DND-41 (cell line): ENCODE results near the gene SLC27A2.

ENCODE experiments used
- ATAC-seq: fragments of 200-7000 bp; cut with Tn5 transposase; 3 replicates; pipeline ENCODE4 v1.9.1; 2021; ENCODE audit warnings: low read depth; ENCODE audit not compliant: insufficient read depth
- DNase-seq: peaks from one replicate; pipeline ENCODE4 v3.0.0-alpha.2; 2020
- H2AFZ ChIP-seq: 2 replicates; pipeline ENCODE4 v1.6.0; 2012; ENCODE audit warnings: low read depth, low read length
- H3K27ac ChIP-seq: 2 replicates; pipeline ENCODE4 v1.5.1; 2012; ENCODE audit warnings: low read length, inconsistent platforms
- H3K27me3 ChIP-seq: fragments of 200-600 bp; sonication (generic); 2 replicates; pipeline ENCODE4 v1.6.0; 2012; ENCODE audit warnings: low read length, mild to moderate bottlenecking, inconsistent platforms; ENCODE audit not compliant: insufficient read depth, poor library complexity
- H3K36me3 ChIP-seq: 2 replicates; pipeline ENCODE4 v1.5.1; 2012; ENCODE audit warnings: low read length, inconsistent platforms; ENCODE audit not compliant: insufficient read depth
- H3K4me1 ChIP-seq: 2 replicates; pipeline ENCODE4 v1.5.1; 2012; ENCODE audit warnings: mild to moderate bottlenecking, low read length; ENCODE audit not compliant: insufficient read depth
- H3K4me2 ChIP-seq: 2 replicates; pipeline ENCODE4 v1.6.0; 2012; ENCODE audit warnings: mild to moderate bottlenecking, moderate library complexity, low read length, inconsistent platforms; ENCODE audit not compliant: insufficient read depth
- H3K4me3 ChIP-seq, 2 experiments: fragments of 200-600 bp in 1 of 2; shearing (Covaris generic) in 1 of 2; 2 replicates each; pipeline ENCODE4 v1.5.1; 2012 to 2016; ENCODE audit warnings: inconsistent platforms in 2 of 2, low read length in 2 of 2, mild to moderate bottlenecking in 2 of 2, low read depth in 1 of 2, moderate library complexity in 1 of 2
- H3K79me2 ChIP-seq: 2 replicates; pipeline ENCODE4 v1.6.0; 2012; ENCODE audit warnings: low read length, inconsistent platforms; ENCODE audit not compliant: insufficient read depth
- H3K9ac ChIP-seq: 2 replicates; pipeline ENCODE4 v1.6.0; 2012; ENCODE audit warnings: low read depth, mild to moderate bottlenecking, inconsistent platforms, low read length, moderate library complexity
- H3K9me3 ChIP-seq: 2 replicates; pipeline ENCODE4 v1.5.1; 2012; ENCODE audit warnings: low read length, moderate library complexity, mild to moderate bottlenecking, inconsistent platforms; ENCODE audit not compliant: insufficient read depth, severe bottlenecking
- H4K20me1 ChIP-seq: 2 replicates; pipeline ENCODE4 v1.6.0; 2012; ENCODE audit warnings: low read length; ENCODE audit not compliant: insufficient read depth
- EZH2 ChIP-seq: IDR thresholded peaks from 3 replicates; pipeline ENCODE4 v1.6.1; 2012; ENCODE audit warnings: borderline replicate concordance, low read depth, mild to moderate bottlenecking, moderate library complexity, low read length, inconsistent platforms; ENCODE audit not compliant: severe bottlenecking
- TF ChIP-seq, protein P1 (sequence below): IDR thresholded peaks from 2 replicates; pipeline ENCODE4 v1.5.1; 2012; ENCODE audit warnings: borderline replicate concordance, low read length, moderate library complexity, mild to moderate bottlenecking; ENCODE audit not compliant: poor library complexity, severe bottlenecking; ENCODE audit errors: extremely low read depth

Gene SLC27A2

DNA sequence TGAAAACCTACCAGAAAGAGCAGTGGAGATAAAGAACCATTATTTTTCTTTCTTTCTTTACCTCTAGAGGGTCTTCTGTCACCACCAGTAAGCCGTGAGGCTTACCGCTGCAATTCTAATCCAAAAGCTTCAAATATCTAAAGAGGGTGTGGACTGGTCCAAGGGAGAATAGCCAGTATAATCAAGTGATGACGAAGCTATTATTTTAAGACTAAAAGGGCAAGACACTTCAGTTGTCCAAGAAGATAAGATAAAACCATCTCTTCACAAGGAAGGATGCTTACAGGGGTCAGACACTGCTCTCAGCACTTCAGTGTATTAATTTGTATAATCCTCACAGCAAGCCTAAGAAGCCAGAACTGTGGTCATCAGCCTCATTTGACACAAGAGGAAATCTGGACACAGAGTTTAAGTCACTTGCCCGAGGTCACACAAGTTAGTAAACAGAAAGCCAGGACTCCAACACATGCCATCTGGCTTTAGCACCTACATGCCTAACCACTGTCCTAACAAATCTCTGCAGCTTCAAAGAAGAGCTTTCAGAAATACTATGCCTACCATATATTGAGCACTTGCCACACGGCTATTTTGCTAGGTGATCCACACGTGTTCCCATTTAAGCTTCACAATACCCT, 68.9 kb downstream of the SLC27A2 start:
- ATAC-seq = no peak
- Histone ChIP-seq H3K4me2 (no peak overlapping the region), H3K27me3 (no peaks in the 10 kb centered on the region), H4K20me1 (no peaks in the 10 kb centered on the region), H3K9me3 (no peaks in the 10 kb centered on the region), H3K79me2 (no peaks in the 10 kb centered on the region), H3K4me1 (peaks cover 16% of the 10 kb centered on the region), H3K36me3 (no peaks in the 10 kb centered on the region), H3K9ac (no peak overlapping the region), H2AFZ (no peak overlapping the region), H3K4me3 (no peak overlapping the region), H3K27ac (no peak overlapping the region)
- DNase-seq = no peak
- TF ChIP-seq EZH2 = no peak
- TF ChIP-seq, protein P1, sequence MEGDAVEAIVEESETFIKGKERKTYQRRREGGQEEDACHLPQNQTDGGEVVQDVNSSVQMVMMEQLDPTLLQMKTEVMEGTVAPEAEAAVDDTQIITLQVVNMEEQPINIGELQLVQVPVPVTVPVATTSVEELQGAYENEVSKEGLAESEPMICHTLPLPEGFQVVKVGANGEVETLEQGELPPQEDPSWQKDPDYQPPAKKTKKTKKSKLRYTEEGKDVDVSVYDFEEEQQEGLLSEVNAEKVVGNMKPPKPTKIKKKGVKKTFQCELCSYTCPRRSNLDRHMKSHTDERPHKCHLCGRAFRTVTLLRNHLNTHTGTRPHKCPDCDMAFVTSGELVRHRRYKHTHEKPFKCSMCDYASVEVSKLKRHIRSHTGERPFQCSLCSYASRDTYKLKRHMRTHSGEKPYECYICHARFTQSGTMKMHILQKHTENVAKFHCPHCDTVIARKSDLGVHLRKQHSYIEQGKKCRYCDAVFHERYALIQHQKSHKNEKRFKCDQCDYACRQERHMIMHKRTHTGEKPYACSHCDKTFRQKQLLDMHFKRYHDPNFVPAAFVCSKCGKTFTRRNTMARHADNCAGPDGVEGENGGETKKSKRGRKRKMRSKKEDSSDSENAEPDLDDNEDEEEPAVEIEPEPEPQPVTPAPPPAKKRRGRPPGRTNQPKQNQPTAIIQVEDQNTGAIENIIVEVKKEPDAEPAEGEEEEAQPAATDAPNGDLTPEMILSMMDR = no peak

DNA sequence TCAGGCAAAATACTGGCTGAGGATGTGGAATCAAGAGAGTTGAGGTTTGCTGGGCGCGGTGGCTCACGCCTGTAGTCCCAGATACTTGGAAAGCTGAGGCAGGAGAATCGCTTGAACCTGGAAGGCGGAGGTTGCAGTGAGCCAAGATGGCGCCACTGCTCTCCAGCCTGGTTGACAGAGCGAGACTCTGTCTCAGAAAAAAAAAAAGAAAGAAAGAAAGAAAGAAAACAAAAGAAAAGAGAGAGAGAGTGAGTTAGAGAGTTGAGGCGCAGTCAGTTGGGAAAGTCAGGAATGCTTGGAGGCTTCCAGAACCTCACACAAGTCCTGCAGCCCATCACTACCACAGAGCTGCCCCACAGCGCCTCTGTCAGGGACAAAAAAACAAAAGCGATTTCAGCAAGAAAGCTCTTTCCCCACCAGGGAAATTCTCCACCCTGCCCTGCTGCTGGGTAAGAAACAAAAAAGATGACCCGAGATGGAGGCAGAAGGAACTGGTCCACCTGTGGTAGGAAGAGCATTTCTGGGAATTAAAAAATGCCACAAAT, 69.7 kb downstream of the SLC27A2 start:
- DNase-seq (no peak), ATAC-seq (no peak)
- H3K4me3 ChIP-seq = no peak overlapping the region
- H3K27me3 ChIP-seq = no peaks in the 10 kb centered on the region
- TF ChIP-seq, protein P1 = no peak
- no peak for TF ChIP-seq EZH2
- no peaks in the 10 kb centered on the region for H3K79me2 ChIP-seq
- no peak overlapping the region for H3K9ac ChIP-seq
- H4K20me1 ChIP-seq = no peaks in the 10 kb centered on the region
- peaks cover 16% of the 10 kb centered on the region for H3K4me1 ChIP-seq
- no peak overlapping the region for H3K4me2 ChIP-seq
- no peak overlapping the region for H3K27ac ChIP-seq
- H2AFZ ChIP-seq = no peak overlapping the region
- no peaks in the 10 kb centered on the region for H3K36me3 ChIP-seq
- no peaks in the 10 kb centered on the region for H3K9me3 ChIP-seq

DNA sequence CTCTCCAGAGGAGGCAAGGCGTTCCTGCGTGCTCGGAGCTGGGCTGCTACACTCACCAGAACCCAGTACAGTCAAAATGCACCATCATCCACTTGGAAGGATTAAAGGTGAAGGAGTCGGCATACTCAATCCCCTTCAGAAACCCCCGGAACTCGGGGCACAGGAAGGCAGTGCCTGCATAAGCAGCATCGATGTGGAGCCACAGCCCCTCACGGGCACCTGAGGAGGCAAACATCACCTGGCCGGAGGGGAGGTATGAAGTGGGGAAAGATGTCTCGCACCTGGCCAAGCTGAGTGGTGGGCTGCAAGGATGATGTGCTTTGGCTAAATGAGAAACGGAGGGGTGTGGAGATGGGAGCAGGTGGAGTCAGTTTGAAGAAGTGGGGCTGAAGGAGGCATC, 70.6 kb downstream of the SLC27A2 start:
- Histone ChIP-seq H3K4me3 (no peak overlapping the region), H3K4me1 (peaks cover 12% of the 10 kb centered on the region), H3K27ac (no peak overlapping the region), H3K79me2 (no peaks in the 10 kb centered on the region), H3K36me3 (no peaks in the 10 kb centered on the region), H3K4me2 (no peak overlapping the region), H3K9me3 (no peaks in the 10 kb centered on the region), H4K20me1 (no peaks in the 10 kb centered on the region), H2AFZ (no peak overlapping the region), H3K27me3 (no peaks in the 10 kb centered on the region), H3K9ac (no peak overlapping the region)
- no peak for ATAC-seq
- TF ChIP-seq, protein P1 = no peak
- DNase-seq = no peak
